OCI-LY7 (cell line): ENCODE measurements around the gene GPBAR1. TPM values are rescaled to one million over a fixed set of nuclear protein-coding genes. Genes with fewer than 3 reads are reported as not detected.

Experiments
- BruUV-seq: library from RNA; stranded (reverse); fragments of 400-500 nt; replicated peaks from 2 replicates; lab custom pipeline; 2021; lab: Mats Ljungman, UMichigan
- CTCF ChIA-PET: fragments of 300-600 bp; sonication (Branson Sonifier 250); formaldehyde crosslinking; loops from one replicate; lab custom pipeline; 2022; ENCODE audit warnings: antibody characterized with exemption; ENCODE audit not compliant: unreplicated experiment; lab: Charles Lee
- POLR2A ChIA-PET: fragments of 300-600 bp; sonication (Branson Sonifier 250); formaldehyde crosslinking; loops from one replicate; lab custom pipeline; 2022; ENCODE audit warnings: antibody characterized with exemption; lab: Charles Lee
- DNase-seq: peaks from one replicate; pipeline ENCODE4 v3.0.0-alpha.2; 2015; ENCODE audit warnings: low spot score
- H2AFZ ChIP-seq: fragments of 200-600 bp; sonication (generic), shearing (Covaris generic); 2 replicates; pipeline ENCODE4 v1.6.1; 2014; ENCODE audit warnings: mild to moderate bottlenecking, antibody characterized with exemption, low read length, moderate library complexity
- H3K27ac ChIP-seq: fragments of 200-600 bp; sonication (generic); 2 replicates; pipeline ENCODE4 v1.5.1; 2014; ENCODE audit warnings: mixed run types, low read depth, mild to moderate bottlenecking, moderate library complexity, low read length, inconsistent platforms; ENCODE audit not compliant: poor library complexity, severe bottlenecking
- H3K36me3 ChIP-seq: fragments of 200-600 bp; sonication (generic); 2 replicates; pipeline ENCODE4 v1.6.1; 2014; ENCODE audit warnings: mild to moderate bottlenecking, antibody characterized with exemption, low read length, moderate library complexity, mixed read lengths; ENCODE audit not compliant: insufficient read depth
- H3K4me1 ChIP-seq: fragments of 200-600 bp; sonication (generic); 2 replicates; pipeline ENCODE4 v1.5.1; 2014; ENCODE audit warnings: mild to moderate bottlenecking, low read length; ENCODE audit not compliant: insufficient read depth, poor library complexity, severe bottlenecking
- H3K4me2 ChIP-seq: fragments of 200-600 bp; sonication (generic); 2 replicates; pipeline ENCODE4 v1.6.1; 2014; ENCODE audit warnings: mild to moderate bottlenecking, low read length
- H3K4me3 ChIP-seq: fragments of 200-600 bp; sonication (generic); 2 replicates; pipeline ENCODE4 v1.5.1; 2014; ENCODE audit warnings: mild to moderate bottlenecking, low read depth, low read length; ENCODE audit not compliant: poor library complexity, severe bottlenecking
- H3K79me2 ChIP-seq: fragments of 200-600 bp; sonication (generic); 2 replicates; pipeline ENCODE4 v1.6.1; 2016; ENCODE audit warnings: low read depth, mild to moderate bottlenecking, low read length, moderate library complexity, mixed read lengths; ENCODE audit not compliant: insufficient read depth
- H3K9me2 ChIP-seq: fragments of 200-600 bp; sonication (generic); 2 replicates; pipeline ENCODE4 v1.6.1; 2016; ENCODE audit warnings: mild to moderate bottlenecking, low read length, mixed read lengths; ENCODE audit not compliant: insufficient read depth
- H3K9me3 ChIP-seq: fragments of 200-600 bp; sonication (generic); 2 replicates; pipeline ENCODE4 v1.6.1; 2014; ENCODE audit warnings: mild to moderate bottlenecking, mixed run types, low read length, mixed read lengths
- H4K20me1 ChIP-seq: fragments of 200-600 bp; sonication (generic); 2 replicates; pipeline ENCODE4 v1.6.1; 2014; ENCODE audit warnings: mild to moderate bottlenecking, antibody characterized with exemption, low read length, moderate library complexity, mixed read lengths; ENCODE audit not compliant: insufficient read depth
- EZH2phosphoT487 ChIP-seq: fragments of 200-600 bp; sonication (generic); IDR thresholded peaks from 2 replicates; pipeline ENCODE4 v1.6.1; 2018; ENCODE audit warnings: low read depth, borderline replicate concordance, mild to moderate bottlenecking, mixed run types, antibody characterized with exemption, low read length, moderate library complexity, mixed read lengths
- intact Hi-C: fragments of 100-400 bp; cut with micrococcal nuclease; formaldehyde crosslinking; loops from one replicate; pipeline ENCODE4 v1.10.0; 2022; ENCODE audit not compliant: unreplicated experiment
- microRNA-seq: library from miRNA; unstranded; fragments of <30 nt; microRNA quantifications from one replicate; pipeline ENCODE4 v1.2.0, GENCODE V29; 2022; ENCODE audit warnings: borderline replicate concordance
- total RNA-seq, 2 experiments: library from RNA; depleted of rRNA in 1 of 2; stranded (reverse); fragments of >200 nt in 1 of 2; shearing (Covaris generic) in 1 of 2; gene quantifications; 2 replicates each; pipeline ENCODE4 v1.2.3, GENCODE V29; 2014 to 2022
- TF ChIP-seq, protein P1 (sequence below): fragments of 200-600 bp; sonication (generic); conservative IDR thresholded peaks from 2 replicates; pipeline ENCODE4 v1.5.1; 2014; ENCODE audit warnings: mild to moderate bottlenecking, antibody characterized with exemption, low read length, moderate library complexity, mixed read lengths

GPBAR1 gene
- total RNA-seq, 2 experiments from 2014 or later: 0.22 to 0.40 TPM

DNA sequence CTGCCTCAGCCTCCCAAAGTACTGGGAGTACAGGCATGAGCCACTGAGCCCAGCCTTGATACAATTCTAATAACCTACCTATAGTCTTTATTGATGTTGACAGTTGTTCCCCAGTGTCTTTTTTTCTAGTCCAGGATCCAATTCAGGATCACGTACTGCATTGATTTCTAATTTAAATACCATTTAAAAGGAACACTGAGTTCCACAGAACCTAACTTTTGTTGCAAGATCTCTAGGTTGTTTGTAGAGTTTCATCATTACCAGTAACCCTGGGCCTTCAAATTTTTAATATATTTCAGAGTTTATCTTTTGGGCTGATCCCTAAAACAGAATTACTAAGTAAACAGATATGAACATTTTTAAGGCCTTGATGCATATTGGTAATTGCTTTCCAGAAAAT lies 52.5 kb downstream of the GPBAR1 start:
- CTCF ChIA-PET: no interaction called here
- no peaks in the 10 kb centered on the region for H3K36me3 ChIP-seq
- TF ChIP-seq, protein P1, sequence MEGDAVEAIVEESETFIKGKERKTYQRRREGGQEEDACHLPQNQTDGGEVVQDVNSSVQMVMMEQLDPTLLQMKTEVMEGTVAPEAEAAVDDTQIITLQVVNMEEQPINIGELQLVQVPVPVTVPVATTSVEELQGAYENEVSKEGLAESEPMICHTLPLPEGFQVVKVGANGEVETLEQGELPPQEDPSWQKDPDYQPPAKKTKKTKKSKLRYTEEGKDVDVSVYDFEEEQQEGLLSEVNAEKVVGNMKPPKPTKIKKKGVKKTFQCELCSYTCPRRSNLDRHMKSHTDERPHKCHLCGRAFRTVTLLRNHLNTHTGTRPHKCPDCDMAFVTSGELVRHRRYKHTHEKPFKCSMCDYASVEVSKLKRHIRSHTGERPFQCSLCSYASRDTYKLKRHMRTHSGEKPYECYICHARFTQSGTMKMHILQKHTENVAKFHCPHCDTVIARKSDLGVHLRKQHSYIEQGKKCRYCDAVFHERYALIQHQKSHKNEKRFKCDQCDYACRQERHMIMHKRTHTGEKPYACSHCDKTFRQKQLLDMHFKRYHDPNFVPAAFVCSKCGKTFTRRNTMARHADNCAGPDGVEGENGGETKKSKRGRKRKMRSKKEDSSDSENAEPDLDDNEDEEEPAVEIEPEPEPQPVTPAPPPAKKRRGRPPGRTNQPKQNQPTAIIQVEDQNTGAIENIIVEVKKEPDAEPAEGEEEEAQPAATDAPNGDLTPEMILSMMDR: no peak
- TF ChIP-seq EZH2phosphoT487: no peak
- H3K4me2 ChIP-seq: no peak overlapping the region
- no peak for DNase-seq
- no peaks in the 10 kb centered on the region for H3K9me2 ChIP-seq
- no peaks in the 10 kb centered on the region for H4K20me1 ChIP-seq
- intact Hi-C loops: no loop called here
- no peaks in the 10 kb centered on the region for H3K9me3 ChIP-seq
- POLR2A ChIA-PET: interaction anchor here (0.6 kb wide), 1 partner anchor 21 kb away, joined by 4 read pairs; no protein-coding TSS in a partner anchor
- H3K4me1 ChIP-seq: peaks cover 13% of the 10 kb centered on the region
- no peak overlapping the region for H3K27ac ChIP-seq
- H2AFZ ChIP-seq: no peak overlapping the region
- H3K79me2 ChIP-seq: no peaks in the 10 kb centered on the region
- H3K4me3 ChIP-seq: no peak overlapping the region
- BruUV-seq: no TSS peak

Small RNAs within 50 kb of the gene (microRNA-seq; reads per million reads assigned to microRNA genes)
- gene MIR6513: not detected

Other genes with a start within 250 kb of the GPBAR1 start
- gene RUFY4, start 191.8 kb upstream of the GPBAR1 start, total RNA-seq (2014; rRNA removed; shearing (Covaris generic)): not detected in 2 replicates
- gene RUFY4, start 191.8 kb upstream of the GPBAR1 start, total RNA-seq (2022): not detected in 2 replicates
- not detected in 2 replicates for gene CXCR2, start 135.0 kb upstream of the GPBAR1 start, total RNA-seq (2014; rRNA removed; shearing (Covaris generic))
- not detected in 2 replicates for gene CXCR2, start 135.0 kb upstream of the GPBAR1 start, total RNA-seq (2022)
- gene CXCR1, start 94.1 kb upstream of the GPBAR1 start, total RNA-seq (2014; rRNA removed; shearing (Covaris generic)): not detected in 2 replicates
- not detected in 2 replicates for gene CXCR1, start 94.1 kb upstream of the GPBAR1 start, total RNA-seq (2022)
- gene ARPC2, start 43.8 kb upstream of the GPBAR1 start, total RNA-seq (2014; rRNA removed; shearing (Covaris generic)): 257 and 264 TPM in 2 replicates
- gene ARPC2, start 43.8 kb upstream of the GPBAR1 start, total RNA-seq (2022): 512 and 545 TPM in 2 replicates
- gene AAMP, start 9.1 kb downstream of the GPBAR1 start, total RNA-seq (2014; rRNA removed; shearing (Covaris generic)): 97.0 and 136 TPM in 2 replicates
- gene AAMP, start 9.1 kb downstream of the GPBAR1 start, total RNA-seq (2022): 59.7 and 68.7 TPM in 2 replicates
- gene PNKD, start 9.5 kb downstream of the GPBAR1 start, total RNA-seq (2014; rRNA removed; shearing (Covaris generic)): 65.9 and 66.3 TPM in 2 replicates
- gene PNKD, start 9.5 kb downstream of the GPBAR1 start, total RNA-seq (2022): 62.2 and 74.5 TPM in 2 replicates
- gene TMBIM1, start 31.5 kb downstream of the GPBAR1 start, total RNA-seq (2014; rRNA removed; shearing (Covaris generic)): 18.9 and 30.3 TPM in 2 replicates
- gene TMBIM1, start 31.5 kb downstream of the GPBAR1 start, total RNA-seq (2022): 26.9 and 27.6 TPM in 2 replicates
- not detected in 2 replicates for gene CATIP, start 95.8 kb downstream of the GPBAR1 start, total RNA-seq (2014; rRNA removed; shearing (Covaris generic))
- gene CATIP, start 95.8 kb downstream of the GPBAR1 start, total RNA-seq (2022): not detected in 2 replicates
- 0.31 and 0.57 TPM in 2 replicates for gene SLC11A1, start 121.3 kb downstream of the GPBAR1 start, total RNA-seq (2014; rRNA removed; shearing (Covaris generic))
- gene SLC11A1, start 121.3 kb downstream of the GPBAR1 start, total RNA-seq (2022): 0.59 and 0.78 TPM in 2 replicates
- gene CTDSP1, start 138.9 kb downstream of the GPBAR1 start, total RNA-seq (2014; rRNA removed; shearing (Covaris generic)): 74.0 and 95.3 TPM in 2 replicates
- 140 and 152 TPM in 2 replicates for gene CTDSP1, start 138.9 kb downstream of the GPBAR1 start, total RNA-seq (2022)
- 0.47 TPM in 1 of 2 replicates, not detected in the other for gene VIL1, start 158.1 kb downstream of the GPBAR1 start, total RNA-seq (2014; rRNA removed; shearing (Covaris generic))
- not detected in 2 replicates for gene VIL1, start 158.1 kb downstream of the GPBAR1 start, total RNA-seq (2022)